Stimulated activated CD8-positive, alpha-beta memory T cell treated with anti-CD3 and anti-CD28 coated beads, Interleukin-4, amount 100 ng/mL, for 1 hour (primary cell): ENCODE data around the gene GGTA1.
"Not testable (repeated sequence)": the region's sequence is repeated elsewhere in the genome, so short reads cannot be mapped to it uniquely, and the experiment has no call there.

Experiments used
- DNase-seq, 2 donors: peaks; one replicate each; pipeline ENCODE4 v3.0.0-alpha.2; 2020; ENCODE audit warnings: low read depth in 2 of 2, low spot score in 1 of 2

GGTA1 gene

GRCh38 chr9:121499427-121500164 is at the start of gene GGTA1:
GGTA1 (minus strand) TSS chr9:121499844; CDS start chr9:121467922, 31,922 bp downstream.
- DNase-seq, result no peak

- no peak for DNase-seq
These were observed 49.0 kb upstream of the GGTA1 start for GRCh38 chr9:121548666-121549065.

GRCh38 chr9:121545875-121546423 is 46.3 kb upstream of the GGTA1 start:
- DNase-seq, result peak; percentile 11 to 36

- DNase-seq, result no peak
These were observed 45.7 kb upstream of the GGTA1 start for GRCh38 chr9:121545150-121545874.

GRCh38 chr9:121542025-121542424 is 42.4 kb upstream of the GGTA1 start:
- no peak for DNase-seq

- no peak for DNase-seq
These were observed 41.6 kb upstream of the GGTA1 start for GRCh38 chr9:121541256-121541655.

GRCh38 chr9:121538221-121538620 is 38.6 kb upstream of the GGTA1 start:
- DNase-seq, result no peak

GRCh38 chr9:121537283-121537682 is 37.6 kb upstream of the GGTA1 start:
- DNase-seq, result no peak

GRCh38 chr9:121532881-121533280 is 33.2 kb upstream of the GGTA1 start:
- no peak for DNase-seq

- no peak for DNase-seq
These were observed 29.8 kb upstream of the GGTA1 start for GRCh38 chr9:121529237-121529987.

- no peak for DNase-seq
These were observed 29.0 kb upstream of the GGTA1 start for GRCh38 chr9:121528642-121529041.

- no peak for DNase-seq
These were observed 27.7 kb upstream of the GGTA1 start for GRCh38 chr9:121527371-121527770.

- DNase-seq, result not testable (repeated sequence)
These were observed 20.0 kb upstream of the GGTA1 start for GRCh38 chr9:121519688-121520087.

GRCh38 chr9:121518634-121519033 is 19.0 kb upstream of the GGTA1 start:
- DNase-seq, result no peak

GRCh38 chr9:121513166-121513565 is 13.5 kb upstream of the GGTA1 start:
- not testable (repeated sequence) for DNase-seq

- DNase-seq, result no peak
These were observed 11.3 kb upstream of the GGTA1 start for GRCh38 chr9:121510766-121511550.

- DNase-seq, result no peak
These were observed 9.5 kb upstream of the GGTA1 start for GRCh38 chr9:121509180-121509579.

- DNase-seq, result no peak
These were observed 8.8 kb upstream of the GGTA1 start for GRCh38 chr9:121508415-121508814.

- DNase-seq, result no peak
These were observed 6.5 kb upstream of the GGTA1 start for GRCh38 chr9:121505903-121506735.

GRCh38 chr9:121503444-121503843 is 3.8 kb upstream of the GGTA1 start:
- no peak for DNase-seq
